HepG2 (cell line): ENCODE measurements around the gene GAL3ST2. TPM values are rescaled to one million over a fixed set of nuclear protein-coding genes. Genes with fewer than 3 reads are reported as not detected.

ENCODE experiments used
- CC2D1A ChIP-seq: sonication (generic); formaldehyde crosslinking; IDR thresholded peaks from 2 replicates; pipeline ENCODE4 v1.8.1; 2023; ENCODE audit warnings: mild to moderate bottlenecking, missing genetic modification reagents
- GFI1 ChIP-seq: sonication (generic); formaldehyde crosslinking; IDR thresholded peaks from 2 replicates; pipeline ENCODE4 v1.5.0; 2020; ENCODE audit warnings: missing genetic modification reagents, mild to moderate bottlenecking, borderline replicate concordance
- GZF1 ChIP-seq: sonication (generic); formaldehyde crosslinking; IDR thresholded peaks from 2 replicates; pipeline ENCODE4 v1.5.1; 2020; ENCODE audit warnings: mild to moderate bottlenecking, missing genetic modification reagents
- HINFP ChIP-seq: sonication (generic); formaldehyde crosslinking; IDR thresholded peaks from 2 replicates; pipeline ENCODE4 v1.4.0; 2020; ENCODE audit warnings: low read depth, mild to moderate bottlenecking, missing genetic modification reagents
- MAX ChIP-seq: IDR thresholded peaks from 2 replicates; pipeline ENCODE4 v1.6.1; 2012; ENCODE audit warnings: inconsistent platforms
- MNT ChIP-seq: fragments of 450-650 bp; IDR thresholded peaks from 2 replicates; pipeline ENCODE4 v1.6.1; 2016
- MYC ChIP-seq: sonication (generic); formaldehyde crosslinking; IDR thresholded peaks from 2 replicates; pipeline ENCODE4 v1.9.0; 2021; ENCODE audit warnings: missing genetic modification reagents, borderline replicate concordance
- PHF21A ChIP-seq: sonication (generic); formaldehyde crosslinking; IDR thresholded peaks from 2 replicates; pipeline ENCODE4 v1.5.0; 2020; ENCODE audit warnings: mild to moderate bottlenecking, missing genetic modification reagents
- PITX1 ChIP-seq: sonication (generic); formaldehyde crosslinking; IDR thresholded peaks from 2 replicates; pipeline ENCODE4 v1.5.1; 2020; ENCODE audit warnings: mild to moderate bottlenecking, missing genetic modification reagents
- POLR2A ChIP-seq, 2 experiments: IDR thresholded peaks; 2 replicates each; pipeline ENCODE4 v1.6.1; 2011; ENCODE audit warnings: low read depth in 2 of 2, low read length in 2 of 2, mild to moderate bottlenecking in 1 of 2, moderate library complexity in 1 of 2; ENCODE audit not compliant: insufficient read depth in 1 of 2
- SIX4 ChIP-seq: sonication (generic); formaldehyde crosslinking; IDR thresholded peaks from 2 replicates; pipeline ENCODE4 v1.4.0; 2020; ENCODE audit warnings: missing genetic modification reagents
- TOPORS ChIP-seq: sonication (generic); formaldehyde crosslinking; IDR thresholded peaks from 2 replicates; pipeline ENCODE4 v1.8.0; 2023; ENCODE audit warnings: mild to moderate bottlenecking, missing genetic modification reagents
- ZNF558 ChIP-seq: sonication (generic); formaldehyde crosslinking; IDR thresholded peaks from 2 replicates; pipeline ENCODE4 v1.9.0; 2022; ENCODE audit warnings: mild to moderate bottlenecking, missing genetic modification reagents, borderline replicate concordance
- ZNF577 ChIP-seq: sonication (generic); formaldehyde crosslinking; IDR thresholded peaks from 2 replicates; pipeline ENCODE4 v1.4.0; 2020; ENCODE audit warnings: mild to moderate bottlenecking, low read depth, missing genetic modification reagents, borderline replicate concordance
- ZNF614 ChIP-seq: IDR thresholded peaks from 2 replicates; pipeline ENCODE4 v1.6.1; 2018; ENCODE audit warnings: missing biosample characterization, missing genetic modification reagents, inconsistent platforms, borderline replicate concordance
- polyA plus RNA-seq, 8 experiments: library from polyadenylated mRNA; depleted of rRNA in 3 of 8; stranded (reverse) in 7 of 8; unstranded in 1 of 8; fragments of >200 nt; fragmentation: Illumina TruSeq in 4 of 8; extraction: Trizol in 4 of 8; gene quantifications; 2 replicates each; pipeline versions ENCODE4 v1.2.1 to v1.2.3, GENCODE V29; 2011 to 2016; ENCODE audit warnings: low read depth in 4 of 8, missing spikeins in 1 of 8, mixed read lengths in 1 of 8; ENCODE audit not compliant: insufficient read depth in 1 of 8
- total RNA-seq, 5 experiments: library from RNA; depleted of rRNA; stranded (reverse); fragments of >200 nt; fragmentation: Illumina TruSeq; extraction: Trizol; gene quantifications; 2 replicates each; pipeline ENCODE4 v1.2.3, GENCODE V29; 2016; ENCODE audit warnings: low read depth in 1 of 5
- TF ChIP-seq, protein P1 (sequence below): sonication (generic); formaldehyde crosslinking; IDR thresholded peaks from 2 replicates; pipeline ENCODE4 v1.8.0; 2022; ENCODE audit warnings: low read depth, missing genetic modification reagents
- TF ChIP-seq, protein P2 (sequence below): sonication (generic); IDR thresholded peaks from 2 replicates; pipeline ENCODE4 v1.6.1; 2016; ENCODE audit warnings: low read depth, borderline replicate concordance
- TF ChIP-seq, protein P3 (sequence below): sonication (generic); formaldehyde crosslinking; IDR thresholded peaks from 2 replicates; pipeline ENCODE4 v1.5.0; 2020; ENCODE audit warnings: mild to moderate bottlenecking, missing genetic modification reagents

The GAL3ST2 gene
- total and polyA plus RNA-seq, 2 of the 13 experiments (the other 11 are each of a cell fraction or from before 2014, with no cell fraction given), result 0.17 to 0.20 TPM

DNA sequence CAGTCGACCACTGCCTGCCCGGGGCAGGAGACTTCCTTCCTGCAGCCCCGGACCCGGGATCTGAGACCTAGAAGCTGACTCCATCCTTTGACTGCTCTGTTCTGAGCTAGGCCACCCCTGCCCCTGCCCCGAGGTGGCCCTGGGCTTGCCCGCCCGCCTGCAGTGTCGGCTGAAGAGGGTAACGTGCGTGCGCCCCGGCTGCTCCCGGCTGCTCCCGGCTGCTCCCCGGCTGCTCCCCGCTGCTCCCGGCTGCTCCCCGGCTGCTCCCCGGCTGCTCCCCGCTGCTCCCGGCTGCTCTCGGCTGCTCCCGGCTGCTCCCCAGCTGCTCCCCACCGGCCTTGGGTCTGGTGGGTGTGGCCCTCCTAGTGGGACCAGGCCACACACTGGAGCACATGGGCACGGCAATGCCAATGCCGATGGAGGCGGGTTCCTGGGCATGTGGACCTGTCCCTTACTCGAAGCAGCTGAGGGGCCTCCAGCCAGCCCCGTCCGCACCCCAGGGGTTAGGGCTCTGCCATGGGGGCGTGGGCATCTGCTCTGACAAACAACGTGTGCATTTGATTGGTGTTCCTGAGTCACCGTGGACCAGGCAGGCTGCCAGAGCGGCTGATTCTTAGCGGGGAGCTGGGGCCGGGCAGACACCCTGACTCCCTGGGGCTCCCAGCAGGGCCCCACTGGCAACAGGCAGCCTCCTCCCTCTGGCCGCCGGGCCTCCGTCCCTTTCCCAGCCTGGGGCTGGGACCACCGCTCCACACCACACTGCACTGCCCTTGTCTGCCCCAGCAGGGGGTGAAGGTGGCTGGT is 2.0 kb upstream of the GAL3ST2 start (continued):
- peak; percentile 79; the same call in 1 of the 2 replicates for TF ChIP-seq GFI1
- peak; percentile 64; the same call in 1 of the 2 replicates for TF ChIP-seq ZNF558 (CRISPR knock-in tag)
- TF ChIP-seq, protein P1, sequence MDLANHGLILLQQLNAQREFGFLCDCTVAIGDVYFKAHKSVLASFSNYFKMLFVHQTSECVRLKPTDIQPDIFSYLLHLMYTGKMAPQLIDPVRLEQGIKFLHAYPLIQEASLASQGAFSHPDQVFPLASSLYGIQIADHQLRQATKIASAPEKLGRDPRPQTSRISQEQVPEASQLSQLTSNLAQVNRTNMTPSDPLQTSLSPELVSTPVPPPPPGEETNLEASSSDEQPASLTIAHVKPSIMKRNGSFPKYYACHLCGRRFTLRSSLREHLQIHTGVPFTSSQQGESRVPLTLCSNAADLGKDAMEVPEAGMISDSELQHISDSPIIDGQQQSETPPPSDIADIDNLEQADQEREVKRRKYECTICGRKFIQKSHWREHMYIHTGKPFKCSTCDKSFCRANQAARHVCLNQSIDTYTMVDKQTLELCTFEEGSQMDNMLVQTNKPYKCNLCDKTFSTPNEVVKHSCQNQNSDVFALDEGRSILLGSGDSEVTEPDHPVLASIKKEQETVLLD (CRISPR knock-in tag), result peak; percentile 58; the same call in 1 of the 2 replicates
- TF ChIP-seq POLR2A (IDR thresholded peaks at IDR 0.05; ENCODE audit: insufficient read depth in 1 of 2, low read depth in 2 of 2, low read length in 2 of 2), result peak in 1 of 2 experiments; percentile 35; a peak in 1 of 4 replicates
- peak; percentile 48 for TF ChIP-seq PHF21A (CRISPR knock-in tag)
- TF ChIP-seq PITX1, result no peak; the same call in 1 of the 2 replicates
- TF ChIP-seq, protein P2, sequence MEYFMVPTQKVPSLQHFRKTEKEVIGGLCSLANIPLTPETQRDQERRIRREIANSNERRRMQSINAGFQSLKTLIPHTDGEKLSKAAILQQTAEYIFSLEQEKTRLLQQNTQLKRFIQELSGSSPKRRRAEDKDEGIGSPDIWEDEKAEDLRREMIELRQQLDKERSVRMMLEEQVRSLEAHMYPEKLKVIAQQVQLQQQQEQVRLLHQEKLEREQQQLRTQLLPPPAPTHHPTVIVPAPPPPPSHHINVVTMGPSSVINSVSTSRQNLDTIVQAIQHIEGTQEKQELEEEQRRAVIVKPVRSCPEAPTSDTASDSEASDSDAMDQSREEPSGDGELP, result 0 out of 2 replicates have a peak, but pooled peaks have one; percentile 15
- TF ChIP-seq ZNF577 (CRISPR knock-in tag), result no peak
- TF ChIP-seq TOPORS, result 0 out of 2 replicates have a peak, but pooled peaks have one; percentile 54
- peak; percentile 26; the same call in 1 of the 2 replicates for TF ChIP-seq MNT
- TF ChIP-seq CC2D1A (CRISPR knock-in tag), result no peak
- TF ChIP-seq SIX4 (CRISPR knock-in tag), result no peak
- 0 out of 2 replicates have a peak, but pooled peaks have one; percentile 28 for TF ChIP-seq GZF1 (CRISPR knock-in tag)
- peak; percentile 75 for TF ChIP-seq MAX
- TF ChIP-seq HINFP, result 0 out of 2 replicates have a peak, but pooled peaks have one; percentile 47
- TF ChIP-seq, protein P3, sequence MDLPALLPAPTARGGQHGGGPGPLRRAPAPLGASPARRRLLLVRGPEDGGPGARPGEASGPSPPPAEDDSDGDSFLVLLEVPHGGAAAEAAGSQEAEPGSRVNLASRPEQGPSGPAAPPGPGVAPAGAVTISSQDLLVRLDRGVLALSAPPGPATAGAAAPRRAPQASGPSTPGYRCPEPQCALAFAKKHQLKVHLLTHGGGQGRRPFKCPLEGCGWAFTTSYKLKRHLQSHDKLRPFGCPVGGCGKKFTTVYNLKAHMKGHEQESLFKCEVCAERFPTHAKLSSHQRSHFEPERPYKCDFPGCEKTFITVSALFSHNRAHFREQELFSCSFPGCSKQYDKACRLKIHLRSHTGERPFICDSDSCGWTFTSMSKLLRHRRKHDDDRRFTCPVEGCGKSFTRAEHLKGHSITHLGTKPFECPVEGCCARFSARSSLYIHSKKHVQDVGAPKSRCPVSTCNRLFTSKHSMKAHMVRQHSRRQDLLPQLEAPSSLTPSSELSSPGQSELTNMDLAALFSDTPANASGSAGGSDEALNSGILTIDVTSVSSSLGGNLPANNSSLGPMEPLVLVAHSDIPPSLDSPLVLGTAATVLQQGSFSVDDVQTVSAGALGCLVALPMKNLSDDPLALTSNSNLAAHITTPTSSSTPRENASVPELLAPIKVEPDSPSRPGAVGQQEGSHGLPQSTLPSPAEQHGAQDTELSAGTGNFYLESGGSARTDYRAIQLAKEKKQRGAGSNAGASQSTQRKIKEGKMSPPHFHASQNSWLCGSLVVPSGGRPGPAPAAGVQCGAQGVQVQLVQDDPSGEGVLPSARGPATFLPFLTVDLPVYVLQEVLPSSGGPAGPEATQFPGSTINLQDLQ (CRISPR knock-in tag), result peak; percentile 48; the same call in 1 of the 2 replicates
- TF ChIP-seq MYC (CRISPR knock-in tag), result peak; percentile 75
- TF ChIP-seq ZNF614 (CRISPR knock-in tag), result 0 out of 2 replicates have a peak, but pooled peaks have one; percentile 13
